ENCODE results near the gene FREM1.

FREM1 gene

DNA sequence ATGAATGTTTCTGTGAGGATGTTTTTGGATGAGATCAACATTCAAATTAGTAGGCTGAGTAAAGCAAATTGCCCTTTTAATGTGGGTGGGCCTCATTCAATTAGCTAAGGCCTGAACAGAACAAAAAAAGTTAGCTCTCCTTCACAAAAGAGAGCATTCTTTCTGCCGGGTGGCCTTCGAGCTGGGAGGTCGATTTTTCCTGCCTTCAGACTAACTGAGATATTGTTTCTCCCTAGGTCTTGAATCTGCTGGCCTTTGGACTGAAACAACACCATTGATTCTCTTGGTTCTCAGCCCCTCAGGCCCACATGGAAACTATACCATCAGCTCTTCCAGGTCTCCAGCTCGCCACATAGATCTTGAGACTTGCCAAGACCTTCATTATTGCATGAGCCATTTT is 29.1 kb upstream of the FREM1 start:
- in situ Hi-C loops (cut with MboI; ENCODE audit: low pct_unique_long_range_greater_than_20kb, low sequenced_read_pairs, unreplicated experiment) = no loop called here
- DNase-seq (ENCODE audit: low spot score) = no peak
- TF ChIP-seq, protein P1, sequence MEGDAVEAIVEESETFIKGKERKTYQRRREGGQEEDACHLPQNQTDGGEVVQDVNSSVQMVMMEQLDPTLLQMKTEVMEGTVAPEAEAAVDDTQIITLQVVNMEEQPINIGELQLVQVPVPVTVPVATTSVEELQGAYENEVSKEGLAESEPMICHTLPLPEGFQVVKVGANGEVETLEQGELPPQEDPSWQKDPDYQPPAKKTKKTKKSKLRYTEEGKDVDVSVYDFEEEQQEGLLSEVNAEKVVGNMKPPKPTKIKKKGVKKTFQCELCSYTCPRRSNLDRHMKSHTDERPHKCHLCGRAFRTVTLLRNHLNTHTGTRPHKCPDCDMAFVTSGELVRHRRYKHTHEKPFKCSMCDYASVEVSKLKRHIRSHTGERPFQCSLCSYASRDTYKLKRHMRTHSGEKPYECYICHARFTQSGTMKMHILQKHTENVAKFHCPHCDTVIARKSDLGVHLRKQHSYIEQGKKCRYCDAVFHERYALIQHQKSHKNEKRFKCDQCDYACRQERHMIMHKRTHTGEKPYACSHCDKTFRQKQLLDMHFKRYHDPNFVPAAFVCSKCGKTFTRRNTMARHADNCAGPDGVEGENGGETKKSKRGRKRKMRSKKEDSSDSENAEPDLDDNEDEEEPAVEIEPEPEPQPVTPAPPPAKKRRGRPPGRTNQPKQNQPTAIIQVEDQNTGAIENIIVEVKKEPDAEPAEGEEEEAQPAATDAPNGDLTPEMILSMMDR (IDR thresholded peaks at IDR 0.05; ENCODE audit: extremely low read depth, insufficient read depth, missing control alignments) = no peak

DNA sequence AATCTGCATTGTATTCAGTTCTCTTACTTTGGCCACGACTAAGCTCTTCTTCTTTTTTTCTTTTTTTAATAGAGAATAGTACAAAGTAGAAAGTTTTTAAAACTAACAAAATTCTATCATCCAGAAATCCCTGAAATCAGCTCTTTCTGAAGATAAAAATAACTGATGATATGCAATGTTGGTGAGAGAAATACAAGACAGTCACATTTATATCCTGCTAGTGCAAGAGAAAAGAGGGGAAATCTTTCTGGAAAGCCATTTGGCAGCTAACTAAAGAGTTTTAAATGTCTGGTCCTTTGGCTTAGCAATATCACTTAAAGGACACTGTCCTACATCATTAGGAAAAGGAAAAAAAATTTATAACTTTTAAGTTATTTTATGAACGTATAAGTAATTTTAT is 27.0 kb upstream of the FREM1 start:
- DNase-seq (ENCODE audit: low spot score) = no peak
- TF ChIP-seq, protein P1 (IDR thresholded peaks at IDR 0.05; ENCODE audit: extremely low read depth, insufficient read depth, missing control alignments) = no peak
- in situ Hi-C loops (cut with MboI; ENCODE audit: low pct_unique_long_range_greater_than_20kb, low sequenced_read_pairs, unreplicated experiment) = no loop called here

DNA sequence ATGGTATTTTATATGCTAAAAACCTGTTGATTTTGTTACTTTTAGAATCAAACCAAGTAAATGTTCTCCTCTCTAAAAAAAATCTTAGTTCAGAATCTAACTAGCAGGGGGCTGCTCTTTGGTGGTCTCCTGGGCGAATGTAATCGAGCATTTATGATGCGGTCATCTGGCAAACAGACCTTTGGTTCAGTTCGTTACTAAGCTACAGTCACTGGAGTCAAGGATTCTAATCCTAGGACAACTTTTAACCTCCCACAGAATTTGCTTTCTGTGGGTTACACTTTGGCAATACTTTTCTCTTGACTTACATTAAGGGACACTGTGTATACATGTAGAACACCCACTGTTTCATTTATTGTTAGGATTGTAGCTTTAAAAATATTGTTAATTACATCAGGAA is 26.3 kb upstream of the FREM1 start:
- DNase-seq (ENCODE audit: low spot score) = no peak
- in situ Hi-C loops (cut with MboI; ENCODE audit: low pct_unique_long_range_greater_than_20kb, low sequenced_read_pairs, unreplicated experiment) = no loop called here
- TF ChIP-seq, protein P1 (IDR thresholded peaks at IDR 0.05; ENCODE audit: extremely low read depth, insufficient read depth, missing control alignments) = no peak

DNA sequence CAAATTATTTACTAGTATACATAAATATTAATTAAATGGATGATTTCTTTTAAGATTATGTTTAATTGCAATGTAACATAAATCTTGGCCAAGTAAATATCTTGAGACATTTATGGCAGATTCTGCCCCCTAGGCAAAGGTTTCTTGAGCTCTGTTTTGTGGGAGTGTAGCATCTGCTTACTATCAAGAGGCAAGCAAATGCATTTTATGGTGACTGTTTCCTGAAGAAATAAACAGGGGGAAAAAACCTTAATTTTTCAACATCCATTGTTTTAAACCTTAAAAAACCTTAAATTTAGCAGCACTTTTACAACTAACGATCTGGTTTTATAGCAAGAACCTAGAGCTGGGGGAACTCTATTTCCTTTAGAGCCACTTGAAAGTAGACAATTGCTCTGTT is 25.7 kb upstream of the FREM1 start:
- DNase-seq (ENCODE audit: low spot score) = no peak
- TF ChIP-seq, protein P1 (IDR thresholded peaks at IDR 0.05; ENCODE audit: extremely low read depth, insufficient read depth, missing control alignments) = no peak
- in situ Hi-C loops (cut with MboI; ENCODE audit: low pct_unique_long_range_greater_than_20kb, low sequenced_read_pairs, unreplicated experiment) = no loop called here

DNA sequence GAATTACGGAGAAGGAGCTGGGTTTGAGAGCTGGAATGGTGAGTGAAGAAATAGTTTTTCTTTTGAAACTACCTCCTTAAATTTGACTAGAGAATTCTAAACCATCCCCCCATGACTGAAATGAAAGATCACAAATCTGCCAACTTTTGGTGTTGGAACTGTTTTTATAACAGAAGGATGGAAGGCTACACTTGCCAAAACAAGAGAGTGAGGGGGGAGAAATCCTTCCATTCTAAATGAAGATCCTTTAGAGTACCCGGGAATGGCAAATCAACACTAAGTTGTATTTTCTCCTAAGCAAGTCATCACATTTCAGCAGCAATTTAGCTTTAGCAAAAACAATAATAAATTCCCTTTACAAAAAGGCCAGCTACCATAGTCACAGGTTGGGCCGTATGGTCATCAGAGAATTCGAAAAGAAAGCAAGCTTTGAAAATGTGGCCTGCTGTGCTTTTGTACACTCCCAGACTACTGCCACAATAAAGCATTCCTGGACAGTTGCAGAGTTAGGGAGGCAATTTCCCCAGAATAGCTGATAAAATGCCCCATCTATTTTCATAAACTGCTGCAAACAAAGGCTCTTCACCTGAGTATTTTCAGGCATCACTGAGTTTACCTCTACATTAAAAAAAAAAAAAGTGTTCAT is 25.0 kb upstream of the FREM1 start:
- in situ Hi-C loops (cut with MboI; ENCODE audit: low pct_unique_long_range_greater_than_20kb, low sequenced_read_pairs, unreplicated experiment) = no loop called here
- TF ChIP-seq, protein P1 (IDR thresholded peaks at IDR 0.05; ENCODE audit: extremely low read depth, insufficient read depth, missing control alignments) = no peak
- no peak for DNase-seq (ENCODE audit: low spot score)

DNA sequence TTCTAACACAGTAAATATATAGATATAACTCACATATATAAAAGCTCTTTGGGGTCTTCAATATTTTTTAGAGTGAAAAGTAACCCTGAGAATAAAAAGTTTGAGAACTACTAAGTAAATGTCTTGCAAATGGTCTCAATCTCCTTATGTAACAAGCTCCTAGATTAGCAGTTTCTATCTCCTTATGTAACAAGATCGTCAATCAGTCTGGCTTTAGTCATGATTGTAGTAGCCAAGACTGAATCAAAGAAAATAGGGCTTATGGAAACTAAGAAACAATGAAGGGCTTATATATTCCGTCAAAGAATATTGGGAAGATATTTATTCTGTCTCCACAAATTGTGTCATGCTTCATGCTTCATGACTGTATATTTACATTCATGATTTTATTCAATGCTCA is 22.4 kb upstream of the FREM1 start:
- DNase-seq (ENCODE audit: low spot score) = no peak
- TF ChIP-seq, protein P1 (IDR thresholded peaks at IDR 0.05; ENCODE audit: extremely low read depth, insufficient read depth, missing control alignments) = no peak
- in situ Hi-C loops (cut with MboI; ENCODE audit: low pct_unique_long_range_greater_than_20kb, low sequenced_read_pairs, unreplicated experiment) = no loop called here

Data from GM13977 (cell line).